Measurements from ENCODE around the gene DDX51. TPM values are rescaled to one million over a fixed set of nuclear protein-coding genes. Genes with fewer than 3 reads are reported as not detected.

The DDX51 gene
- total and polyA plus RNA-seq, 2 experiments from 2014 or later = 3.7 to 7.5 TPM

GRCh38 chr12:132176385-132176919 is 32.3 kb upstream of the DDX51 start:
- in situ Hi-C loops (cut with MboI) = no loop called here
- no peaks in the 10 kb centered on the region for H3K9me2 ChIP-seq (ENCODE audit: insufficient read depth)
- no peak overlapping the region for H2AFZ ChIP-seq
- no peaks in the 10 kb centered on the region for H4K20me1 ChIP-seq (ENCODE audit: insufficient read depth)
- TF ChIP-seq EZH2 (IDR thresholded peaks at IDR 0.05; ENCODE audit: insufficient read depth, poor library complexity, severe bottlenecking) = no peak
- no peak for TF ChIP-seq EZH2phosphoT487 (IDR thresholded peaks at IDR 0.05; ENCODE audit: insufficient read depth, low read depth)
- H3K36me3 ChIP-seq (ENCODE audit: low read depth) = no peaks in the 10 kb centered on the region
- H3K9ac ChIP-seq = no peak overlapping the region
- no peaks in the 10 kb centered on the region for H3K4me1 ChIP-seq (ENCODE audit: insufficient read depth)
- no peaks in the 10 kb centered on the region for H3F3A ChIP-seq (ENCODE audit: insufficient read depth)
- peaks cover 23% of the 10 kb centered on the region for H3K27me3 ChIP-seq (replicated peaks; ENCODE audit: insufficient read depth)
- H3K9me3 ChIP-seq (ENCODE audit: low read depth) = no peaks in the 10 kb centered on the region
- no peak overlapping the region for H3K4me3 ChIP-seq
- no peak overlapping the region for H3K27ac ChIP-seq
- no peak overlapping the region for H3K4me2 ChIP-seq (ENCODE audit: unreplicated experiment)
- 42 to 53% methylated on average over 12 to 19 of the region's 19 CpGs for WGBS, 2 experiments (ENCODE audit: low coverage in 1 of 2, low lambda C conversion rate in 2 of 2, missing lambda C conversion rate in 2 of 2)
- no peak for DNase-seq
- no peaks in the 10 kb centered on the region for H3K79me2 ChIP-seq (ENCODE audit: insufficient read depth)

GRCh38 chr12:132175496-132176384 is 31.6 kb upstream of the DDX51 start:
- Histone ChIP-seq H3K9me3 (ENCODE audit: low read depth) (no peaks in the 10 kb centered on the region), H3K9ac (no peak overlapping the region), H3K4me3 (no peak overlapping the region), H3K27me3 (replicated peaks; ENCODE audit: insufficient read depth) (peaks cover 23% of the 10 kb centered on the region), H4K20me1 (ENCODE audit: insufficient read depth) (no peaks in the 10 kb centered on the region), H3K4me2 (ENCODE audit: unreplicated experiment) (no peak overlapping the region), H3K27ac (no peak overlapping the region), H3F3A (ENCODE audit: insufficient read depth) (no peaks in the 10 kb centered on the region), H3K36me3 (ENCODE audit: low read depth) (no peaks in the 10 kb centered on the region), H3K4me1 (ENCODE audit: insufficient read depth) (no peaks in the 10 kb centered on the region; the same call in 1 of the 2 replicates), H3K9me2 (ENCODE audit: insufficient read depth) (no peaks in the 10 kb centered on the region), H3K79me2 (ENCODE audit: insufficient read depth) (no peaks in the 10 kb centered on the region), H2AFZ (no peak overlapping the region)
- no peak for DNase-seq
- WGBS, 2 experiments (ENCODE audit: low coverage in 1 of 2, low lambda C conversion rate in 2 of 2, missing lambda C conversion rate in 2 of 2) = 41 to 48% methylated on average over 28 to 33 of the region's 35 CpGs
- no peak for TF ChIP-seq EZH2phosphoT487 (IDR thresholded peaks at IDR 0.05; ENCODE audit: insufficient read depth, low read depth)
- TF ChIP-seq EZH2 (IDR thresholded peaks at IDR 0.05; ENCODE audit: insufficient read depth, poor library complexity, severe bottlenecking) = no peak
- in situ Hi-C loops (cut with MboI) = no loop called here

- peaks cover 6% of the 10 kb centered on the region; the same call in 1 of the 2 replicates for H3K4me1 ChIP-seq (ENCODE audit: insufficient read depth)
- in situ Hi-C loops (cut with MboI) = loop anchor here (25.0 kb wide), 1 partner anchor 437 kb away; the partner anchor contains the start of genes LRCOL1 and P2RX2
- H3K36me3 ChIP-seq (ENCODE audit: low read depth) = no peaks in the 10 kb centered on the region
- H2AFZ ChIP-seq = no peak overlapping the region
- H3F3A ChIP-seq (ENCODE audit: insufficient read depth) = 0 out of 2 replicates have a peak, but pooled peaks cover 2% of the 10 kb centered on the region
- no peaks in the 10 kb centered on the region for H3K9me2 ChIP-seq (ENCODE audit: insufficient read depth)
- 60 to 64% methylated on average over 23 to 25 of the region's 25 CpGs for WGBS, 2 experiments (ENCODE audit: low coverage in 1 of 2, low lambda C conversion rate in 2 of 2, missing lambda C conversion rate in 2 of 2)
- H3K27me3 ChIP-seq (replicated peaks; ENCODE audit: insufficient read depth) = peaks cover 23% of the 10 kb centered on the region; the same call in 1 of the 2 replicates
- H3K4me2 ChIP-seq (ENCODE audit: unreplicated experiment) = no peak overlapping the region
- no peak overlapping the region for H3K4me3 ChIP-seq
- H4K20me1 ChIP-seq (ENCODE audit: insufficient read depth) = no peaks in the 10 kb centered on the region
- no peak for DNase-seq
- no peaks in the 10 kb centered on the region for H3K9me3 ChIP-seq (ENCODE audit: low read depth)
- no peaks in the 10 kb centered on the region for H3K79me2 ChIP-seq (ENCODE audit: insufficient read depth)
- TF ChIP-seq EZH2 (IDR thresholded peaks at IDR 0.05; ENCODE audit: insufficient read depth, poor library complexity, severe bottlenecking) = no peak
- H3K27ac ChIP-seq = no peak overlapping the region
- no peak overlapping the region for H3K9ac ChIP-seq
These were observed 30.8 kb upstream of the DDX51 start for GRCh38 chr12:132174839-132175490.
